Central memory CD8-positive, alpha-beta T cell (primary cell): ENCODE data around the gene KDM2B.
A peak's percentile ranks its signal among the peaks of the same experiment; 100 is the strongest.

ENCODE experiments used
- ATAC-seq: fragments of 150-1000 bp; cut with Tn5 transposase; replicated peaks from 2 replicates; pipeline ENCODE4 v1.10.0; 2022; ENCODE audit warnings: mild to moderate bottlenecking, moderate FRiP score, moderate number of reproducible peaks; ENCODE audit not compliant: poor library complexity, severe bottlenecking; ENCODE audit errors: extremely low read depth
- DNase-seq, 2 donors: peaks; one replicate each; pipeline ENCODE4 v3.0.0; 2021; ENCODE audit warnings: low spot score in 2 of 2
- H3K27ac Mint-ChIP-seq: one replicate; pipeline ENCODE4 v1.8.0; 2022; ENCODE audit warnings: low read depth, mild to moderate bottlenecking, moderate library complexity, mixed read lengths
- H3K27me3 Mint-ChIP-seq: one replicate; pipeline ENCODE4 v1.8.0; 2022; ENCODE audit warnings: mixed read lengths
- H3K36me3 Mint-ChIP-seq: one replicate; pipeline ENCODE4 v1.8.0; 2022; ENCODE audit warnings: mild to moderate bottlenecking, moderate library complexity, mixed read lengths; ENCODE audit not compliant: insufficient read depth
- H3K4me1 Mint-ChIP-seq: one replicate; pipeline ENCODE4 v1.8.0; 2022; ENCODE audit warnings: mixed read lengths
- H3K4me3 Mint-ChIP-seq: one replicate; pipeline ENCODE4 v1.8.0; 2022; ENCODE audit warnings: mild to moderate bottlenecking, moderate library complexity, mixed read lengths
- H3K9me3 Mint-ChIP-seq: one replicate; pipeline ENCODE4 v1.8.0; 2022; ENCODE audit warnings: mixed read lengths

KDM2B gene

DNA sequence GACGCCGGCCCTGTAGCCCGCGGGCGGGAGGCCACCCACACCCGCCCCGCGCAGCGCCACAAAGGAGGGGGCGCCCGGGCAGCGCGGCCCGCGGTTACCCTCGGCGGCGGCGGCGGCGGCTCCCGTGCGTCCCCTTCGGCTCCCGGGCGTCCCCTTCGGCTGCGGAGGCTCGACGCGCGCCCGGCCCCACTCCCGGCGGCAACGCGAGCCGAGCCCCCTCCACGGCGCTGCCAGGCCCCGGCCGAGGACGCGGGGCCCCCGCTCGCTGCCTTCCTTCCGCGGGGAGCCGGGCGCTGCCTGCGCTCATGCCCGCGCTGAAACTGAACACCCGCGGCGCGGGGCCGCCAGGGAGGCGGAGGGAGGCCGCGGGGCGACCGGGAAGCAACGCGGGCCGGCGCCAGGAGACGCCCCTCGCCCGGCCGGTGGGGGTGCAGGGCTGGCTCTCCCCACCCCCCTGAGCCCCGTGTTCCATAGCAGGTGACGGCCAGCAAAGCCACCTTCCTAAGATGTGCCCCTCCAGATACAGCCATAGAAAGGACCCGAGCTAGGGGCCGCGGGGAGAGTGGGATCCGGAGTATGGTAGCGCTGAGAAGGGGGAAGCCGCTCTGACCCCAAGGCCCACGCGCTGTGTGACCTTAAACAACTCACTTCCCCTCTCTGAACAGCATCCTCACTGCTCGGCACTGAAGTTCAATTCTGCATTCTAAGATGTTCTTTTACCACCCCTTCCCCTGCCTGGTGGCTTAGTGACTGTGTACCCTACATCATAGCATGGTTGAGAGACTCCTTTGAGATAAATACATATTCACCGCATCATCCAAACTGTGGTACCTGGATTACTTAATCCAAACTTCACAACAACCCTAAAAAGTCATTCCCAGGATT is 42.8 kb downstream of the KDM2B start:
- H3K4me1 Mint-ChIP-seq = peaks cover 42% of the 10 kb centered on the region
- H3K27me3 Mint-ChIP-seq = no peaks in the 10 kb centered on the region
- no peaks in the 10 kb centered on the region for H3K9me3 Mint-ChIP-seq
- ATAC-seq (peak; percentile 22), DNase-seq (peak; percentile 23 to 33)
- H3K4me3 Mint-ChIP-seq = peak overlapping the region; percentile 86
- peaks cover 26% of the 10 kb centered on the region for H3K36me3 Mint-ChIP-seq
- H3K27ac Mint-ChIP-seq = peak overlapping the region; percentile 86

DNA sequence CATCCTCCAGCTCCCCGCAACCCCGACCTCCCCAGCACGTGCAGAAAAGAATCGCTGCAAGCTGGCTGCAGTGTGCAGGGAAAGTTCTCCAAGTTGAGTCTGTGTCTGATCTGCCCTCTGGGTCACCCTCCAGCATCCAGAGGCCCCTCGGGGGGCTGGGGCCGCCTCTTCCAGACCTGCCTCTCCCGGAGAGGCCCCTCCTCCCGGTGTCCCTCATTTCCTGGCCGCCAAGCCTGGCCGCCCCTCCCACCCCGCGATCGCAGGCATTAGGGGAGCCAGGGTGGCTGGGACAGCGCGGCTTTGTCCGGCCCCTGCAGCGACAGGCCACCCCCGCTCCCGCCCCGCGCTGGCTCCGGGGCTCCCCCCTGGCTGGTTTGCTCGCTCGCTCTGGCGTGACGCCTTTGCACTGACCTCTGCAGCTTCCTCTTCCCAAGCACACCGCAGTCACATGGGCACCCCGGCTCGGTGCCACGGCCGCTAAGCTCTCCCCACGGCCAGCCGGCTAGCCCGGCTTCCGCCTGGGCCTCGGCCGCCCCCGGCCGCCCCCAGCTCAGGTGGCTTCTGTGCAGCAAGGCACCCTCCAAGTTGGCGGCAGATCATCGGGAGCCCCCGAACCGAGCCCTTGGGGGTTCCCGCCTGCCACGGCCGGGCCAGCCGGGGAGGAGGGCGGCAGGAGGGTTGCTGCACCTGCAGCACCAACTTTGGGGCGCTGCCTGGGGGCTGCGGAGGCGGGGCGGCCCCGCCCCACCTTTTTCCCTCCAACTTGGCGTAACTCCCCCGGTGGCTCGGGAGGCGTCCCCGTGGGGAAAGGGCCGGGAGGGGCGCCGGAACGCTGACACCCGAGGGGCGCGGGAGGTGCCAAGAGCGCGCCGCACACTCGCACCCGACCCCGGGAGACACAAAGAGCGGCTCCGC is 43.7 kb downstream of the KDM2B start:
- Mint-ChIP-seq H3K27me3 (no peaks in the 10 kb centered on the region), H3K9me3 (no peaks in the 10 kb centered on the region), H3K36me3 (peaks cover 25% of the 10 kb centered on the region), H3K27ac (peak overlapping the region; percentile 91), H3K4me3 (peak overlapping the region; percentile 62), H3K4me1 (peaks cover 42% of the 10 kb centered on the region)
- ATAC-seq = peak; percentile 16
- DNase-seq = peak; percentile 51 to 54

DNA sequence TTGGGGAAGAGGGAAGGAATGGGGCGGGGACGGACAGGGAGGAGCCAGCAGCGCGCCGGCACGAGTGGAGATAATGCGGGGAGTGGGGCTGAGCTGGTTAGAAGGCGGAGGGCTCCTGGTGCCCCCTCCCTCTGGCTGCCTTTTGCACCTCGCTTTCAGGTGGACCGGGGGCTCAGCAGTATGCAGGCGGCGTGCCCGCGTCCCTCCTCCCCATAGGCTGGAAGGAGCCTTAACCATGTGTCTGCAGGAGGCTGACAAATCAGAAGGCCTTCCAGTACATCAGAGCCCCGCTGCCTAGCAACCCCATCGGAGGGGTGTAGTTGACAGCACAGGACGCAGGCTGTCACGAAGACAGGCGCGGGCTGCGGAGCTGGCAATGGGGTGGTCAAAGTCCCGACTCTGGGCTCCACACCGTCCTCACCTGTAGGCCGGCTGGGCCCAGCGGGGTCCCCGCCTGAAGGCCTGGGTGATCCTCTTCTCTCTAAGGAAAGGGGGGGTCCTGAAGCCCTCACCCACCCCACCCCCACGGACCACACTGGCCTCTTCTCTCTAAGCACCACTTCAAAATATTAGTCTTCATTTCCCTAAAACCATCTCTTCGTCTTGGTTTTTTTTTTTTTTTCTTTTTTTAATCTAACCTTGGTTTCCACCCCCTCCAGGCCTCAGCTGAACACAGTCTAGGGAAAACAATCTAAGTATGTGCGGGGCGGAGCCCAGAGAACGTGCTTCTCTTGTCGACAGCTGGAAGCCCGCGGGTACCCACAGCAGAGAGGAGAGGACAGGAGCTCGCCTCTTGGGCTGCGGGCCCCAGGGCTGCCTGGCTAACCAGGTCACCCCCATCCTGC is 44.5 kb downstream of the KDM2B start:
- Mint-ChIP-seq H3K36me3 (peaks cover 30% of the 10 kb centered on the region), H3K4me1 (peaks cover 48% of the 10 kb centered on the region), H3K9me3 (no peaks in the 10 kb centered on the region), H3K27me3 (no peaks in the 10 kb centered on the region), H3K4me3 (peak overlapping the region; percentile 62), H3K27ac (peak overlapping the region; percentile 91)
- ATAC-seq (peak; percentile 19), DNase-seq (peak; percentile 35 to 45)

DNA sequence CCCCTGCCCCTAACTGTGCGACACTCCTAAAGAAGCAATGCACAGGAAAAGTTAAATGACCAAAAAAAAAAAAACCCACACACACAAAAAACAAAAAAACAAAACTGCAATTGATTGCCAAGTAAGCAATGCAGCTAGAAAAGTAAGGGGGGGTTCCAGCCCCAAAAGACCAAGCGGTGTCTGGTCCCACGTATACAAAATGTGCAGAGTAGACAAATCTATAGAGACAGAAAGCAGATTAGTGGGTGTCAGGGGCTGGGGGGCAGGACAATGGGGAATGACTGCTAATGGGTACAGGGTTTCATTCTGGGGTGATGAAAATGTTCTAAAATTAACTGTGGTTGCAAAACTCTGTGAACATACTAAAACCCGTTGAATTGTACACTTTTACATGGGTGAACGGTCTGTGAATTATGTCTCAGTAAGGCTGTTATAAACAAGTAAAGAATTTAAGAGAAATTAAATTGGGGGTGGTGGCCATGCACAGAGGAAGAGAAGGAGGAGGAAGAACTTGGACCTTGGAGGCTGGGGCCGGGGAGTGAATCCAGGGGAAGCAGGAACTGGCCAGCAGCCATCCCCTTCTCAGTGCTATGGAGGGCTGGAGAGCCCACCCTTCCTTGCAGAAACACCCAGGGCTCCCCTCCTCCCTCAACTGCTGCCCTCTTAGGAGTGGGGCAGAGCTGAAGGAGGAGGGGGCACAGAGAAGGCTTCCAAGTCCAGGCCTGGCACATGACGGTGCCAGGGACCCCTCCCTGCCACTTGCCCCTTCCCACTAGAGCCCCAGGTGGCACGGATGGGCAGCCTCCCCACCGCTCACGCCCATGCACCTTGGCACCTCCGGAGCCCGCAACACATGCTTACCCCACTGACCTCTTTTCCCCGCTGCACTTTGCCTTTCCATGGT is 45.4 kb downstream of the KDM2B start:
- Mint-ChIP-seq H3K36me3 (peaks cover 38% of the 10 kb centered on the region), H3K9me3 (no peaks in the 10 kb centered on the region), H3K27ac (peak overlapping the region; percentile 91), H3K27me3 (no peaks in the 10 kb centered on the region), H3K4me1 (peaks cover 56% of the 10 kb centered on the region), H3K4me3 (peak overlapping the region; percentile 62)
- DNase-seq (no peak), ATAC-seq (no peak)

DNA sequence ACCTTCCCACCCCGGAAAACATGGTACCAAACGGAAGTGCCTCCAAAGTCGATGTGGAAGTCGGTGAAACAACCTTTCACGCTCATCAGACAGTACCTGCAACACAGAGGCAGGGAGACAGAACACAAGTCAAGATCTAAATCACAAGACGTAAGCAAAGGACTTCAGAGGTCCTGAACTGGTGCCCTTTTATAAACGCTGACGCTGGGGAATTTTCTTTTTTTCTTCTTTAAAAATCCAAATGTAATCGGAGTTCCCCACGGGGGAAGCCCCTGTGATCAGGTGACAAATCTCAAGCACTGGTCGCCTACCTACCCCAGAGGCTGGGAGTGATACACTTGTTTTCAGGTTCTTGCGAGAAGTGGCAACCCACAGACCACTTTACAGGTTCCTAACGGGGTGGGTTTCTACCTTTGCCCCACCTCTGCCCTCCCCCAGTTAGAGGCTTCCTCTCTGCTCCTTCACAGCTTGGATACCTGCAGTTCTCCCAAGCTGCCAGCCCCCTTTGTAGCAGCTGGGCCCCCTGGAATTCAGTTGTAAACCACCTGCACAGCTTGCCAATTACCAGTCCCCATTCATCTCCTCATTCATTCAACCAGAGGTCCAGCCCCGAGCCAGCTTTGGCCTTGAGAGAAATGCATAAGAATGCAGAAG is 46.2 kb downstream of the KDM2B start:
- no peaks in the 10 kb centered on the region for H3K9me3 Mint-ChIP-seq
- DNase-seq (peak; percentile 42 to 77), ATAC-seq (peak; percentile 64)
- peaks cover 36% of the 10 kb centered on the region for H3K36me3 Mint-ChIP-seq
- H3K4me3 Mint-ChIP-seq = peak overlapping the region; percentile 62
- no peaks in the 10 kb centered on the region for H3K27me3 Mint-ChIP-seq
- H3K4me1 Mint-ChIP-seq = peaks cover 58% of the 10 kb centered on the region
- peak overlapping the region; percentile 91 for H3K27ac Mint-ChIP-seq

DNA sequence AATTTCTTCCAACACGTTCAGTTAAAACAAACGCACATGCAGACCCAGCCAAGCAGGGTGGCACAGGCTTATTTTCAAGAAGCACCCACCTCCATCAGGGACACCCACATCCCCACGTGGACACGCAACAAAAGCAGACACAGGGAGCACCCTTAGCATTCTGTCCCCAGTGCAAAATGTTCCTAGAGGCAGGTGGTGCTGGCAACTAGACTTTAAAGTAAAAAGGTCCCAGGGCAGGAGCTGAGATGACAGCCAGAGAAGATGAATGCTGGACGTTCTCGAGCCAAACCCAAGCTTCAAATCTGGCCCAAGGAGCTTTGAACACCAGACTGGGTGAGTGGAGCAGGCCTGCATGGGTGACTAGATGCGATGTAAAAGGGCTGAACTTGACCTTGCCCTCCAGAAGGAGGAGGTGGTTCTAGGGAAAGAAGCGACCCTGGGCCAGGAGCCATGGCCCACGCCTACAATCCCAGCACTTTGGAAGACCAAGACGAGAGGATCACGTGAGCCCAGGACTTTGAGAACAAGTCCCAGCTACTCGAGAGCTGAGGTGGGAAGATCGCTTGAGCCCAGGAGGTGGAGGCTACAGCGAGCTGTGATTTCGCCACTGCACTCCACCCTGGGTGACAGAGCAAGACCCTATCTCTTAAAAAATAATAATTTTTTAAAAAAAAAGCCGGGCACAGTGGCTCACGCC is 47.3 kb downstream of the KDM2B start:
- ATAC-seq = no peak
- H3K4me3 Mint-ChIP-seq = no peak overlapping the region
- no peak for DNase-seq
- H3K9me3 Mint-ChIP-seq = no peaks in the 10 kb centered on the region
- no peaks in the 10 kb centered on the region for H3K27me3 Mint-ChIP-seq
- peaks cover 35% of the 10 kb centered on the region for H3K36me3 Mint-ChIP-seq
- H3K27ac Mint-ChIP-seq = peak overlapping the region; percentile 91
- H3K4me1 Mint-ChIP-seq = peaks cover 56% of the 10 kb centered on the region

DNA sequence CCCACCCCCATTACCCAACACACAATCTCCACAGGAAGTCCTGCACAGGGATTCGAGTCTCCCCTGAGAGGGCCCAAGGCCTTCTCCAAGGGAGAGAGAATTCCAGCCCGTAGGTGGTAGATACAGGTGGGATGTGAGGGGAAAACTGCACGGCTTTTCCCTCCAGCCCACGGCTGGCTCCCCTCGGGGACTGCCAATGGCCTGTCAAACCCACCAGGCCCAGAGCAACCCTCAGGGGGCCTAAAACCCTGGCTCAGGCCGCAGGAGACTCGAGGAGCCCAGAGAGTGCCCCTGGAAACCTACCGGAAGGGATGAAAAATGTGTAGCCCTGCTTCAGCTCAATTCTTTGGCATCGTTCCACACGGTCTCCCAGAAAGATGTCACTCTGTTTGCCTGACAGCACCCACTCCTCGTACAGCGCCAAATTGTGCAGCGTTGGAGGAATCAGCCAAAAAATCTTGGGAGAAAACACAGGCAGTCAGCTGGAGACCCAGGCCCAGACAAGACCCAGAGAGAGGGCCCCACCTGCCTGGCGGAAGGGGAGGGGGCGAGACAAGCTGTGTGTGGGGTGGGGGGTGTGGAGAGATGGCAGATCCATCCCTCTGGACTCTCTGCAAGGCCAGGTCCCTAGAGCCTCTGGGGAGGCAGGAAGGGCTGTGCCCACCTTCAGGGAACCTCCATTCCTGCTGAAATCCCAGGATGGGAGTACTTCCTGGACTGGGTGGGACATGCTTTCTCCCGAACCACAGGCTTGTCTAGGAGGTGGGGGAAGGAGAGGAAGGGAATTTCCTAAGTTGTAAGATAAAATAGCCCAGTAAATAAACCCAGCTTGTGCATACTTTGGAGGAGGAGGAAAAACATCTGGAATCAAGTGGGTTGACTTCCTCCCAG is 48.1 kb downstream of the KDM2B start:
- no peaks in the 10 kb centered on the region for H3K27me3 Mint-ChIP-seq
- peaks cover 51% of the 10 kb centered on the region for H3K4me1 Mint-ChIP-seq
- peak overlapping the region; percentile 91 for H3K27ac Mint-ChIP-seq
- ATAC-seq = no peak
- no peaks in the 10 kb centered on the region for H3K9me3 Mint-ChIP-seq
- no peak overlapping the region for H3K4me3 Mint-ChIP-seq
- DNase-seq = no peak
- peaks cover 35% of the 10 kb centered on the region for H3K36me3 Mint-ChIP-seq

DNA sequence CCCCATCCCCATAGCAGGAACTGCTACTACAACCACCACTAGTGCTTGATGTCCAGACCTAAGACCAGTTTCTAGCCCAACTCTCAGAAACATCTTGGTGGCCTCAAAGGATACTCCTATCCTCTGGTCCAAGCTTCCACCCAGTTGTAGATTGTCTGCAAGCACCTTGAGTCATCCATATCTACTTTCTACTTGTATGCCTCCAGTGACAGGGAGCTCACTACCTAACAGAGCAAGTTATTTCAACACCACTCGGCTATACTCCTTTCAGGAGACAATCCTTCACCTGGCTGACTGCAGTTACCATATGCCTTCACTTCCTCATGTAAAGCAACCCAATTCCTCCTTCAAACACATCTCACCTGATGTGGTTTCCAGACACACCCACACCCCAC is 49.5 kb downstream of the KDM2B start:
- Mint-ChIP-seq H3K27ac (peak overlapping the region; percentile 64), H3K27me3 (no peaks in the 10 kb centered on the region), H3K36me3 (peaks cover 28% of the 10 kb centered on the region), H3K4me1 (peaks cover 43% of the 10 kb centered on the region), H3K9me3 (no peaks in the 10 kb centered on the region), H3K4me3 (peak overlapping the region; percentile 15)
- ATAC-seq (no peak), DNase-seq (no peak)

DNA sequence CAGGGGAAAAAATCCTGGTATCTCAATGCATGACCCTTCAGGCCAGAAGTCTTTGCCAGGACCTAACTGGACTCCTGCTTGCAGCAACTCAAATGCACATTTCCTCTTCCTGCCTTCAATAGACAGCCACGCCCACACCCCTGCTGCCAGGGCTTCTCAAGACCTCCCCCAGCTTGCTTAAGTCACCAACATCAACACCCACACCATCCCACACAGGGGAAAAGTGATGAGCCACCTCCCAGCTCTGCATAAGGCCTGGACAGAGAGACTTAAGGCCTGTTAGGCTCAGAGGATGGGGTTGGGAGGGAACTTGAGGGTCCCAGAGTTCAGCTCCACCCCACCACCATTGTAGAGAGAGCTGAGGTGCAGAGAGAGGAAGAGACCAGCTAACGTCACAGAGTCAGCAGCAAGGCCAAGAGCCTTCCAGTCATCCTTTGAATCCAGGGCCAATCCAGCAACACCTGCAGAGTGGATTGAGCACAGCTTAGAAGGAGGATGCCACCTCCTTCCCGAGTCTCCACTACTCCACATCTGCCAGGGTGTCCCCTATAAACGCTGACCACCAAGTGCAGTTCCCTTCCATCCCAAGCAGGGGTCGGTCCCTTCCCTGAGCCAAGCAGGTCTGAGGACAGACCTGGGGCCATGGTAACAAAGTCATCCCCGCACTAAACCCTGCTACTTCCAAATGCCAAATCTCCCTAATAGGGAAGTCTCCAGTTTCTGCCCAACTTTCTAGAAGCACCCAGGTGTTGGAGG is 50.0 kb downstream of the KDM2B start:
- peak overlapping the region; percentile 15 for H3K4me3 Mint-ChIP-seq

More for the DNA sequence above, 50.0 kb downstream of the KDM2B start:
- peaks cover 37% of the 10 kb centered on the region for H3K4me1 Mint-ChIP-seq
- H3K9me3 Mint-ChIP-seq = no peaks in the 10 kb centered on the region
- DNase-seq (peak; percentile 45 to 69), ATAC-seq (peak; percentile 69)
- H3K27me3 Mint-ChIP-seq = no peaks in the 10 kb centered on the region
- peak overlapping the region; percentile 64 for H3K27ac Mint-ChIP-seq
- H3K36me3 Mint-ChIP-seq = peaks cover 27% of the 10 kb centered on the region
